Type B pancreatic cell (in vitro differentiated cells): ENCODE results near the gene HAUS3. TPM values are rescaled to one million over a fixed set of nuclear protein-coding genes. Genes with fewer than 3 reads are reported as not detected.

Experiments
- DNase-seq: peaks from one replicate; pipeline ENCODE4 v3.0.0; 2021; ENCODE audit warnings: mixed read lengths; ENCODE audit not compliant: unreplicated experiment; ENCODE audit errors: extremely low spot score
- H3K27ac Mint-ChIP-seq: 2 replicates; pipeline ENCODE4 v1.8.0; 2021; ENCODE audit warnings: mild to moderate bottlenecking, mixed read lengths
- H3K27me3 Mint-ChIP-seq: 2 replicates; pipeline ENCODE4 v1.8.0; 2021; ENCODE audit warnings: mixed read lengths
- H3K36me3 Mint-ChIP-seq: 2 replicates; pipeline ENCODE4 v1.8.0; 2021; ENCODE audit warnings: mixed read lengths
- H3K4me1 Mint-ChIP-seq: one replicate; pipeline ENCODE4 v1.8.0; 2021; ENCODE audit warnings: mixed read lengths; ENCODE audit not compliant: unreplicated experiment
- H3K4me3 Mint-ChIP-seq: 2 replicates; pipeline ENCODE4 v1.8.0; 2021; ENCODE audit warnings: mild to moderate bottlenecking, mixed read lengths
- H3K9me3 Mint-ChIP-seq: 2 replicates; pipeline ENCODE4 v1.8.0; 2021; ENCODE audit warnings: mixed read lengths
- CTCF ChIP-seq: fragments of 200-600 bp; sonication (generic); conservative IDR thresholded peaks from 2 replicates; pipeline ENCODE4 v1.5.0; 2021; ENCODE audit warnings: antibody characterized with exemption, mild to moderate bottlenecking
- total RNA-seq: library from RNA; stranded (reverse); gene quantifications from 2 replicates; pipeline ENCODE4 v1.2.1, GENCODE V29; 2021; ENCODE audit warnings: low replicate concordance

HAUS3 gene
- total RNA-seq, 1 donor from 2014 or later: 19.7 TPM

GRCh38 chr4:2269618-2270163 lies 27.8 kb upstream of the HAUS3 start:
- Mint-ChIP-seq H3K36me3 (no peaks in the 10 kb centered on the region), H3K4me3 (no peak overlapping the region), H3K27me3 (no peaks in the 10 kb centered on the region), H3K27ac (no peak overlapping the region), H3K9me3 (no peaks in the 10 kb centered on the region), H3K4me1 (peaks cover 3% of the 10 kb centered on the region)
- no peak for DNase-seq
- no peak for TF ChIP-seq CTCF

GRCh38 chr4:2269206-2269531 lies 27.2 kb upstream of the HAUS3 start:
- no peaks in the 10 kb centered on the region for H3K27me3 Mint-ChIP-seq
- H3K4me3 Mint-ChIP-seq: no peak overlapping the region
- H3K27ac Mint-ChIP-seq: no peak overlapping the region
- no peak for DNase-seq
- peaks cover 3% of the 10 kb centered on the region for H3K4me1 Mint-ChIP-seq
- no peaks in the 10 kb centered on the region for H3K9me3 Mint-ChIP-seq
- TF ChIP-seq CTCF: no peak
- H3K36me3 Mint-ChIP-seq: no peaks in the 10 kb centered on the region

GRCh38 chr4:2268357-2269205 lies 26.7 kb upstream of the HAUS3 start:
- no peak for DNase-seq
- Mint-ChIP-seq H3K9me3 (no peaks in the 10 kb centered on the region), H3K27me3 (no peaks in the 10 kb centered on the region), H3K36me3 (no peaks in the 10 kb centered on the region), H3K4me1 (peaks cover 3% of the 10 kb centered on the region), H3K4me3 (no peak overlapping the region), H3K27ac (no peak overlapping the region)
- no peak for TF ChIP-seq CTCF

- TF ChIP-seq CTCF: no peak
- H3K36me3 Mint-ChIP-seq: no peaks in the 10 kb centered on the region
- no peak for DNase-seq
- H3K4me1 Mint-ChIP-seq: no peaks in the 10 kb centered on the region
- no peaks in the 10 kb centered on the region for H3K9me3 Mint-ChIP-seq
- H3K4me3 Mint-ChIP-seq: no peak overlapping the region
- H3K27me3 Mint-ChIP-seq: no peaks in the 10 kb centered on the region
- no peak overlapping the region for H3K27ac Mint-ChIP-seq
Measured at GRCh38 chr4:2267841-2268240, 25.9 kb upstream of the HAUS3 start.

- H3K27ac Mint-ChIP-seq: no peak overlapping the region
- no peak for DNase-seq
- no peaks in the 10 kb centered on the region for H3K9me3 Mint-ChIP-seq
- H3K36me3 Mint-ChIP-seq: no peaks in the 10 kb centered on the region
- TF ChIP-seq CTCF: no peak
- no peaks in the 10 kb centered on the region for H3K4me1 Mint-ChIP-seq
- no peaks in the 10 kb centered on the region for H3K27me3 Mint-ChIP-seq
- no peak overlapping the region for H3K4me3 Mint-ChIP-seq
Measured at GRCh38 chr4:2267320-2267811, 25.4 kb upstream of the HAUS3 start.
